ENCODE data around the gene HOXD9.

HOXD9 gene

DNA sequence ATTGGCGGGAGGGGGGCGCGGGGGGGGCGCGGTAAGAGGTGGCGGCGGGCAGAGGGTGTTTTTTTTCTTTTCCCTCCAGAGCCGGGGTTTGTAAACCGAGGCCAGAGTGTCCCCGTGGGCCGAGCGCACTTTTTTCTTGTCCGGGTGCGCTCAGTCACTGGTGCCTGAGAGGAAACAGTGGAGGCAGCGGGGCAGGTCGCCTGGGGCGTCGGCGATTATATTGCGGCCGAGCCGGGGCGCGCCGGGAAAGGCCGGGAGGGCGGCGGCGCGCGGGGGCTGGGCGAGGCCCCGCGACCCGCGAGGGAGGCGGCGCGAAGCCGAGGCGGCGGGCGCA is 7.3 kb downstream of the HOXD9 start:
- no peak for DNase-seq
- intact Hi-C loops (cut with DNase I): no loop called here

DNA sequence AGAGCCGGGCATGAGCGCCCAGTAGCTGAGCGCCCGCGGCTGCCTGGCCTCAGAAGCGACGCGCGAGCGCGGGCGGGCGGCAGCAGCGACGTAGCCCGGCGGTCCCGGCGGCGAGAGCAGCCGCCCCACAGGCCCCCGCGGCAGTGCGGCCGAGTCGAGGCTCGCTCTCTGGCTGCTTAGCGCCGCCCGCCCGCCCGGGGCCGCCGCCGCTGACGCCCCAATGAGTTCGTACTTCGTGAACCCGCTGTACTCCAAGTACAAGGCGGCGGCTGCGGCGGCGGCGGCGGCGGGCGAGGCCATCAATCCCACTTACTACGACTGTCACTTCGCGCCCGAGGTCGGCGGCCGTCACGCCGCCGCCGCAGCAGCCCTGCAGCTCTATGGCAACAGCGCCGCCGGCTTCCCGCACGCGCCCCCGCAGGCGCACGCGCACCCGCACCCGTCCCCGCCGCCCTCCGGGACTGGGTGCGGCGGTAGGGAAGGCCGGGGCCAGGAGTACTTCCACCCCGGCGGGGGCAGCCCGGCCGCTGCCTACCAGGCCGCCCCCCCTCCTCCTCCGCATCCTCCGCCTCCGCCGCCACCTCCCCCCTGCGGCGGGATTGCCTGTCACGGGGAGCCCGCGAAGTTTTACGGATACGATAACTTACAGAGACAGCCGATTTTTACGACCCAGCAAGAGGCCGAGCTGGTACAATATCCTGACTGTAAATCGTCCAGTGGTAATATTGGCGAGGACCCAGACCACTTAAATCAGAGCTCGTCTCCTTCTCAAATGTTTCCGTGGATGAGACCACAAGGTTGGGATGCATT is 7.8 kb downstream of the HOXD9 start:
- DNase-seq: no peak
- intact Hi-C loops (cut with DNase I): no loop called here

DNA sequence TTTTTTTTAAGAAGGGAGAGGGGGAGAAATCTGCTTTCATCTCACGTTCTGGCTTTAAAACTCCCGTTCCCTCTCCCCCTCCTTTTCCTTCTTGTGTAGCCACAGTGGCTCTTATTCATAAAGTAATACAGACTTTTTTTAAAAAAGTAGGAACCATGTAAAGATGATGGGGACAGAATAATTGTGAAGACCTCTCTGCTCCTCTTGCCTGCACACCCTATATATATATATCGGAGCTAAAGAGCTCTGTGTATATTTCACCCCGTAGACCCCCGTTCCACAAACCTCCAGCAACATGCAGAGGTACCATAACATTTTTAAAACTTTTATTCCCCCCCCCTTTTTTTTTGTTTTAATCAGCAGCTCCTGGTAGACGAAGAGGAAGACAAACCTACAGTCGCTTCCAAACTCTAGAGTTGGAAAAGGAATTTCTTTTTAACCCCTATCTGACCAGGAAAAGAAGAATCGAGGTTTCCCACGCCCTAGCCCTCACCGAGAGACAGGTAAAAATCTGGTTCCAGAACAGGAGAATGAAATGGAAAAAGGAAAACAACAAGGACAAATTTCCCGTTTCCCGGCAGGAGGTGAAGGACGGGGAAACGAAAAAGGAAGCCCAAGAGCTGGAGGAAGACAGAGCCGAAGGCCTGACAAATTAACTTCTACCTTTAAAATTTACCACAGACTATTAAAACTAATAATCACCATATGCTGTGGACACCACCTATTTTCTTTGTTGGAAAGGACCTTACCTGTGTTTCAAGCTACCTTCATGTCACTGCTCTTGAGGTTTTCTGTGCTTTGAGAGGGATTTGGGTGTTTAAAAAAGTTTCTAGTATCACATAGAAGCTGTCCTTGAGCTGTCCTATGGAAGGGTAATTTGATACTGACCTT is 8.7 kb downstream of the HOXD9 start:
- intact Hi-C loops (cut with DNase I): no loop called here
- no peak for DNase-seq

DNA sequence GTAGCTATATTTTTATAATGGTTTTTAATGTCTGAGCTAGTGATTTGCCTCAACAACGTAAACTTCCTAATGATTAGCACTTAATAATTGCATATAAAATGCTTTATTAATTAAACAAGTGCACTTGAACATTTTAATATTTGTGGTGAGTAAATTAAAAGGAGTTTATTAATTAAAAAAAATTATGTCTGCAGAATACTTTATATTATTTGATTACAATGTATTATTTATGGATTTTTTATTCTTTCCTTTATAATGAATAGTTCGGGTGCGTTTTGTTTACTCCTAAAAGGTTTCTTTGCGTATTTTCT is 9.3 kb downstream of the HOXD9 start:
- intact Hi-C loops (cut with DNase I): no loop called here
- no peak for DNase-seq

DNA sequence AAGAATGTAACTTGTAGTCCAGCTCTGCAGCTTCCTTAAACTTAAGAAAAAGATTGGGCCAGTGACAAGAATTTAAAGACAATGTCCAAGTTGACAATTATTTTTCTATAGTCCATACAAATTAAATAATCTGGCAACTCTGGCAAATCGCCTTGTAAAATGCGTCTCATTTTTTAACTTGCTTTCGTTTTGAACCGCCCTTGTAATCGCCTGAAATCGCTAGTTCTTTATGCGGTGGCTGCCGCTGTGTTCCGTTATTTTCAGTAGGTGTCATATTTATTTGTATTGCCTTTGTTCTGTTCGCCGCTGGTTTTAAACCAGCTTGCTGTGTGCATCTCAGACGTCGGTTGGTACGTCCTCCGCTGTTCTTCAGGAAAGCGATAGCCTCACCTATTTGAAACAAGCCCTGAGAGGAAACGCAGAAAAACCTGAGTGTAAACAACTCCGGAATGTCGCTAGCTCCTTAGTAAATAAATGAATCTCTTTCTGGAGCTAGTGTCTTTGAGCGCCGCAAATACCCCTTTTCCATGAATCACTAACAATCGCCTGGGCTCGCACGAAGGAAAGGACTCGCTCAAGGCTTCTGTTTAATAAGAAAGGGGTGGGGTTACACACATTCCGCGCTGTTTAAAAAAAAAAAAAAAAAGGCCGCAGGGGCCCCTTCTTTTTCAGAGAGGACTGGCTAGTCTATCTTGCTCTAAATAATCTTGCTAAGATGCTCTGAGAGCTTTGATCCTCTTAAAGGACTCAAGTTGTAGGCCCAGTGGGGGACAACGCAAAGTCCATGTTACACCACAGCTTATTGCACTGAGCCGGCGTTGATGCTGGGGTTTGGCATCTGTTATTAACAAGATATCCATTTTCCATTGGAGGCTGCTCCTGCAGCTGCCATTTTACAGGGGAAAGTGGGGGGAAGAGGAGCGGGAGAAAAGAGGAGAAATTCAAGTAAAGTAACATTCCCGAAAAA is 10.0 kb downstream of the HOXD9 start:
- intact Hi-C loops (cut with DNase I): no loop called here
- DNase-seq: no peak

DNA sequence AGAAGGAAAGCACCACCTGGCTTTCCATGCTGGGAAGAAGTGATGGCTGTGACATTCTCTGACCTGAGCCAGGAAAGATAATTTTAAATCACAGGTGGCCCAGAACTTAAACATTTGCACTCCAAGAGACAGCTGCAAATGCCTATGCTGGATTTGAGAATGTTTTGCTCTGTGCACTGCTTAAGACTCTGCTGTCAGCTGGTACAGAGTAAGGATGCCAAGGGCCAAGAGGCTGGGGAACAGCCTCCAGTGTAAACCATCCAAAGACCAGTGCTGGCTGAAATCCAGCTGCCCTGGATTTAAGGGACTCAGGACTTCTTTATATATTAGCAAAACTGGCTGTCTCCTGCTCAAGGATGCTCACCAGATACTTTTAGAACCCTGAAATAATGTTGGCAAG is 10.9 kb downstream of the HOXD9 start:
- DNase-seq: no peak
- intact Hi-C loops (cut with DNase I): no loop called here

DNA sequence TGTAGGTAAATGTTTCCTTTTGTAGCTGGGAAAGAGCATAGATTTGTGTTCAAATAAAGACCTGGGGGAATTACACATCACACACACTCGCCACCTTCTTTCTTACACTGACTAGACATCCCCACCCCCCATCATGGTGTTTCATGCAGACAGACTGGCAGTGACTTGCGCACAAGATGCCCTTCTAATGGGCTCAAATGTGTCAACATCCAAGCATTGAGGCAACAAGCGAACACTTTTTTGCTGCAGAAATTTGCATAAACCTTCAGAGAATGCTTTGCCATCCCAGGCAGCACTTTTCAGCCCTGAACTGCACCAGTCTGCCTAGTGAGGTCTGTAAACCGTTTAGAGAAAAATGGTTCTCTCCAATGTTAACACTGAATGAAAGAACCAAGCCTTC is 11.5 kb downstream of the HOXD9 start:
- intact Hi-C loops (cut with DNase I): no loop called here
- DNase-seq: no peak

DNA sequence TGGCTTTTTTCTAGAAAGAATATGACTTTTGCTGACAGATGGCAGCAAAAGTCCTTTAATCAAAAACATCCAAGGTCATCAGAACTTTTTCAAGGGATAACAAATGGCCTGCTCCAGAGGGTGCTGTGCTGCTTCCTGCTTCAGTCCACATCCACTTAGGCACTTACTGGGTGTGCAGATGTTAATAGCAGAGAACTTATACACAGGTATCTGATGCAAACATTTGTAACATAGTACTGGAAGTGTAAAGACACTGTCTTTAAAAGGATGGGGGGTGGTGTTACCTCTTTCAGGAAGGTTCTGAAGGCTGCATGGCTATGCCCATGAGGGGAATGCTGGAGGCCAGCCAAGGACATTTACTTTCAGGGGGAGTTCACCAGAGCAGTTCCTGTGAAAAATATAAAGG is 12.5 kb downstream of the HOXD9 start:
- DNase-seq: no peak
- intact Hi-C loops (cut with DNase I): loop anchor here (5.0 kb wide), 1 partner anchor 422 kb away; no protein-coding TSS in a partner anchor

DNA sequence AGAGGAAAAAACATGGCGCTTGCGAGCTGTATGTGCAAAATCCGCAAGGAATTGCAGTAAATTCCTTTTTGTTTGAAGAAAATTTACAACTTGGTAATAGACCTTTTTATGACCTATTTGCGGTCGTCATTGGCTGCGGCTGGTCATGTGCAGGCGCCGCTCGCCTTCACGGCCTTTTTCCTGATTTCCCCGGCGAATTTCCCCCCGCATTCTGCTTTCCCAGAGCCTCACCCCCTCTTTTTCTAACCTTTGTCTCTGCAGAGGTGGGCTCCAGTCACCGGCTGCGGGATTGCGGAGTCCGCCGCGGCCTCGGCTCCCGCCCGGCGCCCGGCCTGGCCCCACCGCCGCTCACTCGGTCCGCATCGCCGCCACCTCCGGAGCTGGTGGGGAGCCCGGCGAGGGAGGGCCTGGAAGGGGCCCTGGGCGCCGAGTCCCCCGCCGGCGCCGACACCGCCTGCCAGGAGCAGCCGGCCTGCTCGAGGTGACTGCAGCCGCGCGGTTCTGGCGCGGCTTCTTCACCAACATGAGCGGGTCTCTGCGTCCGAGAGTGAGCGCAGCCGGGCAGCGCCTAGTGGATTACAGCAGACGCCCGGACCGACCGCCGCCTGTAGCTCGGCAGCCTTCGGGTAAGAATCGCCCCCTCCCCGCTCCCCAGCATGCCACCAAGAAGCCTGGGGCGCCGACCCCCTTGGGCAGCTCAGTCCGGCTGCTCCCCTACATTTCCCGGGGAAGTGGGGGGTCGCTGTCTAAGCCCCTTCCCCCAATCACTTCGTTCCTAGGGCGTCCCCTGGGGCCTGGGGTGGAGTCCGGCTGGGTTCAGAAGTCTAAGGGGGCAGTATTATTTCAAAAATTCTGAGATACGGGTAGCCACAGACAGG is 14.1 kb downstream of the HOXD9 start:
- intact Hi-C loops (cut with DNase I): loop anchor here (5.0 kb wide), 1 partner anchor 421 kb away; no protein-coding TSS in a partner anchor
- peak in 1 of 42 donors; percentile 19 for DNase-seq

DNA sequence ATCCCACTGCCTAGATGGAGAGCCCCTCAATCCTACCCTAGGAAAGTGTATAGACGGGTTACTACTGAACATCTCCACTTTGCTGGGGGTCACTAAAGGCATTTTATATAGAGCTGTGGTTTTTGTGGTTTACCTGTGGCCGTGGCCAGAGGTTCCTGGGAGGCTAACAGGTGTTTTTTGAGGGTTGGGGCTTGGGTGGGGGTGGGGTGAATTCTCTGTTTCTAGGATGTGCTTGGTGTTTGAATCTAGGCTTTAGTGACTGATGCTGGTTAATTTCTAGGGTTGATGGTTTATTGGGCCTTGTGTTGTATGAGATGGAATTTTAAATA is 14.7 kb downstream of the HOXD9 start:
- intact Hi-C loops (cut with DNase I): loop anchor here (5.0 kb wide), 1 partner anchor 420 kb away; no protein-coding TSS in a partner anchor
- no peak for DNase-seq

DNA sequence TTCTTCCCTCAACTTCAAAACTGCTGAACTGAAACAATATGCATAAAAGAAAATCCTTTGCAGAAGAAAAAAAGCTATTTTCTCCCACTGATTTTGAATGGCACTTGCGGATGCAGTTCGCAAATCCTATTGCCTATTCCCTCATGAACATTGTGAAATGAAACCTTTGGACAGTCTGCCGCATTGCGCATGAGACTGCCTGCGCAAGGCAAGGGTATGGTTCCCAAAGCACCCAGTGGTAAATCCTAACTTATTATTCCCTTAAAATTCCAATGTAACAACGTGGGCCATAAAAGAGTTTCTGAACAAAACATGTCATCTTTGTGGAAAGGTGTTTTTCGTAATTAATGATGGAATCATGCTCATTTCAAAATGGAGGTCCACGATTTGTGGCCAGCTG is 15.4 kb downstream of the HOXD9 start:
- intact Hi-C loops (cut with DNase I): loop anchor here (5.0 kb wide), 1 partner anchor 419 kb away; no protein-coding TSS in a partner anchor
- no peak for DNase-seq

DNA sequence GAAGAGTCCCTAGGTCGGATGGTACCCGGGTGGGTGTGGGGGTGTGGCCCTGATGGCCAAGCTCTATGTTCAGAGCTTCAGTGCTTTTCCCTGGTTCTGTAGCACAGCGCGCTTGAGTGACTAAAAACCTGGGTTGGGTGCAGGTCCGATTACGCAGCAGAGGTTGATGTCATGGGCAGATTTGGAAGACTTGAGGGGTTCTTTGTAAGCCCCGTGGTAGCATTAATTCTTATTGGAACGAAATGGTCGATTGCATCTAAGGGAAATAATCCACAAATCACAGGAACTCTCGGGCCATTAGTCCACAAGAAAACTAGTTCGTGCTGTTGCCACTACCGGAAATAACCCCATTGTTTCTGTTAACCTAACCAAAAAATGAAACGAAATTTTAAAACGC is 16.0 kb downstream of the HOXD9 start:
- no peak for DNase-seq
- intact Hi-C loops (cut with DNase I): loop anchor here (5.0 kb wide), 1 partner anchor 419 kb away; no protein-coding TSS in a partner anchor

DNA sequence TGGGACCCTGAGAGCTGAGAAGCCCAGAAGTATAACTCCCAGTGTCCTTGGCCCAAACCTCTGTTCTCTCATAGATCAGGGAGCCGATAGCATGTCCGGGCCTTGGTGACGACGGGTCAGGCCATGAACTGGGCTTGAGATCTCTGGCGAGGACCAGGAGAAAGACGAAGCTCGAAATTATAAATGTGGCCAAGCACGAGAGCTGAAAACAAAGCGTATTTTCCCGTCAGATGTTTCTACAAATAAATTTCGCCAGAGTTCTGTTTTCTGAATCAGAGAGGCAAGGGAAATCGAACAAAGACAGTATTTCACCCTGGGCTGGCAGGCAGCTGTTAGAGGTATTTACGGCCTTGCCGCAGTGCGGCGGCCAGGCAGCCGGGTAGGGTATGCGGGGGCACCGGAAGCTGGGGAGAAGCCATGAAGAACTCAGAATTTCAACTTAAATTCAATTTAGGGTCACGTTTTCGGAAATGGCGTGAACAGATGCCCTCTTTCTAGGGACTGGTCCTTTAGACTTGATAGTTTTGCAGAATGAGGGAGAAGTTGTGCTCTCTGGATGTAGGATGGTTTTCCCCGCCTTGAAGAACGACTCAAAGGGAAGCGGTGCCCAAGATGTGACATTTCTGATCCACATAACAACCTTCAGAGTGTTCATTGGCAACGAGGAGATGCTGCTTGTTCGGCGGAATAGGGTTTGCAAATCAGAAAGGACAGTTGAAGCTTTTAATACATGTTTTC is 16.6 kb downstream of the HOXD9 start:
- intact Hi-C loops (cut with DNase I): loop anchor here (5.0 kb wide), 1 partner anchor 418 kb away; no protein-coding TSS in a partner anchor
- DNase-seq: peak in 1 of 42 donors; percentile 12

DNA sequence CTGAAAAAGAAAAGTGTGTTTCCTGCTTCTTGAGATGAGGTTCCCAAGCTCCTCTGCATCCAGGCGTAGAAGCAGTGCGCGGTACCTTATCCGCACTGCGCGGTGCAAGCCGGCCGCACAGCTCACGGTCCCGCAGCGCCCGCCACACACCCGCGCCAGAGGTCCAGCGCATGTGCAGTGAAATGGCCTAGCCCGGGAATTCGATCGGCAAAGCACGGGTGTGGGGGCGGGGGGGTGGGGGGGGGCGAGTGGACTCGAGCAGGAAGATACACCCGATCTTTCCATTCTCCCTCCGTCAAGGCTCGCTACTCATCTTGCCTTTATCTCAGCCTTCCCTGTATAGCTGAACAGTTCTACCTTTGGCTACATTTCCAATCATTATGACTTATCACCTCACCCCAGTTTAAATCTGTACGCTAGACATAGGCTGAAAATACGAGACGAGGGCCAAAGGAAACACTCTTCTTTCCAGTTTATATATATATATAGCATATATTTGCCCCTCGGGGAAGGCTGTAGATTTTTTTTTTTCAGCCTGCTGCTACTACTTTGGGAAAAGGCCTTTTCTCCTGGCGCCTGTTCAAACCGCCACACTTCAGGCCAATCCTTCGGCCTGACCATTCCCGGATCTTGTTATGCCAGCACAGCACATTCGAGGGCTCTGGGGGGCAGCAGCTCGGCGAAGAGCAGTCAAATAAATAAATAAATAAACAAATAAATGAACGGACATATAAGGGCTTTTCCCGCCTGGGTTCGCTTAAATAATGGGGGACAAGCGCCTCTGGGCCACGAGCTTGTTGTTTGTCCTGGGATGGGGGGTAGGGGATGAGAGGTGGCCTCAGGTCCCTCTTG is 17.4 kb downstream of the HOXD9 start:
- intact Hi-C loops (cut with DNase I): loop anchor here (5.0 to 10.0 kb wide), 4 partner anchors 317 to 1005 kb away; no protein-coding TSS in a partner anchor
- peak in 1 of 42 donors; percentile 32 for DNase-seq

DNA sequence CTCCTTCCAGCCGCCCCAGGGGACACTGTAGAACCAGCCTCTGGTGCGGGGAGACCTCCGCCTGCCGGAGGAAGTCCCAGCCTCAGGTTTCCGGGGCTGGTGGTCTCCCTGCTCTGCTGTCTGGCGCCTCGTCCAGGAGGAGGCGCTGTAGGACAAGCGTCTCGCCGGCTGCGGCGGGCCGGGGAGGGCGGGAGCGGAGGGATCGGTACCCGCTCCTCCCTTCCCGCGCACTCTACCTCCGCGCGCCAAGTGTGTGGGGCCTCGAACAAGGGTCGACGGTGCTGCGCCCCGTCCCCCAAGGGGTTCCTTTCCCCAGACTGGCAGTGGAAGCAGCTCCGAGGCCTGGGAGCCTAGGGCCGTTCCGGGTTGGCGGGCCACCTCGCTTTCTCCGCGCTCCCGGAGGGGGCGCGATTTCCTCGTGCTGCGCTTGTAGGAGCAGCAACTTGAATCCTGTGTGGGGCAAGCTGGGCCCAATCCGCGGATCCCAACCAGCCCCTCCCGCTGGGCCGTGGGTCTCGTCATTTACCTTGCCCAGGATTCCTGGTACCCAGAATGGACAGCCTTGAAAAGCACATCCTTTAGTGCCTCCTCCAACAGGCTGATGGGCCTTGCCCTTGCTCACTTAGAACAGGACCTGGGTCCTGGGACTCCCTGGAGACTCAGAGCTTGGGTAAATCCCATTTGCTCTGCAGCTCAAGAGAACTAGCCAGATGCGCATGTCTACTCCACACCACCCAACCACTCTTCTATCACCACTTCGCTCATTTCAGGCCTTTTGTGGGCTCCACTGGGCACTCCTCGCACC is 18.2 kb downstream of the HOXD9 start:
- DNase-seq: peak; percentile 22 to 85 (median 68)
- intact Hi-C loops (cut with DNase I): loop anchor here (5.0 to 10.0 kb wide), 3 partner anchors 317 to 1004 kb away; no protein-coding TSS in a partner anchor

DNA sequence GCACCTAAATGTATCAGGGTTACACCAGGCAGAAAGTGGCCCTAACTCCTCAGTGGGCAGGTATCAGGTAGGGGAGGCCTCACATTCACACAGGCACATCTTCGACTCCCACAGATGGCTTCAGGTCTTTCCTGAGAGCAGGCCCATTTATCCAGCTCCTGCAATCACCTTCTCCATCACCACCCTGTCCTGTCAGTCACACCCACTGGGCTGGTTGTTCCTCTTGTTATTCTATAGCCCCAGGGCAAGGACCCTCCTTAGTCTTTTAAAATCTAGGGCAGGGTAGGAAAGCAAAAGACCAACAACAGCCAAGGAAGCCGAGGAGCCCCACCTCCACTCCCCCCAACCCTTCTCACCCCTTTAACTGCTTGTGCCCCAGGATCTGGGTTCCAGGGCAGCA is 19.8 kb downstream of the HOXD9 start:
- intact Hi-C loops (cut with DNase I): loop anchor here (5.0 to 10.0 kb wide), 3 partner anchors 315 to 1003 kb away; no protein-coding TSS in a partner anchor
- DNase-seq: no peak

Data from head of caudate nucleus (tissue), 42 donors.